Large intestine (tissue), 12 donors: ENCODE measurements around the gene AMELY. TPM values are rescaled to one million over a fixed set of nuclear protein-coding genes. Genes with fewer than 3 reads are reported as not detected.

Experiments
- DNase-seq, 2 donors: peaks; one replicate each; pipeline versions ENCODE4 v3.0.0 to v3.0.0-alpha.2; 2013
- H3K27ac ChIP-seq: one replicate; pipeline ENCODE4 v1.5.1; 2013; ENCODE audit warnings: low read length
- H3K27me3 ChIP-seq: 2 replicates; pipeline ENCODE4 v1.6.1; 2013; ENCODE audit warnings: low read length; ENCODE audit not compliant: control insufficient read depth, insufficient read depth
- H3K36me3 ChIP-seq: 2 replicates; pipeline ENCODE4 v1.6.1; 2013; ENCODE audit warnings: low read length; ENCODE audit not compliant: control insufficient read depth, insufficient read depth
- H3K4me1 ChIP-seq: one replicate; pipeline ENCODE4 v1.6.1; 2013; ENCODE audit warnings: low read length; ENCODE audit not compliant: control insufficient read depth, insufficient read depth
- H3K4me3 ChIP-seq: one replicate; pipeline ENCODE4 v1.5.1; 2013; ENCODE audit warnings: low read length
- H3K9me3 ChIP-seq: one replicate; pipeline ENCODE4 v1.6.1; 2013; ENCODE audit warnings: mild to moderate bottlenecking, low read depth, low read length, moderate library complexity; ENCODE audit not compliant: control insufficient read depth
- WGBS: methylation state at CpG from one replicate; pipeline ENCODE4 v1.1.5; 2013; ENCODE audit warnings: low lambda C conversion rate; ENCODE audit not compliant: insufficient coverage; 5-methylcytosine and 5-hydroxymethylcytosine counted together
- long read RNA-seq, 11 donors: transcript quantifications; one replicate each; lab custom pipeline, GENCODE V29; 2026
- polyA plus RNA-seq: library from polyadenylated mRNA; unstranded; fragments of 120-200 nt; gene quantifications from one replicate; pipeline ENCODE4 v1.2.1, GENCODE V29; 2013

Gene AMELY, protein sequence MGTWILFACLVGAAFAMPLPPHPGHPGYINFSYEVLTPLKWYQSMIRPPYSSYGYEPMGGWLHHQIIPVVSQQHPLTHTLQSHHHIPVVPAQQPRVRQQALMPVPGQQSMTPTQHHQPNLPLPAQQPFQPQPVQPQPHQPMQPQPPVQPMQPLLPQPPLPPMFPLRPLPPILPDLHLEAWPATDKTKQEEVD
- polyA plus RNA-seq = not detected
- long read RNA-seq, donor 1 = 0 reads
- long read RNA-seq, donor 2 = 0 reads
- long read RNA-seq, donor 3 = 0 reads
- long read RNA-seq, donor 4 = 0 reads
- long read RNA-seq, donor 5 = 0 reads
- long read RNA-seq, donor 6 = 0 reads
- long read RNA-seq, donor 7 = 0 reads
- long read RNA-seq, donor 8 = 0 reads
- long read RNA-seq, donor 9 = 0 reads
- long read RNA-seq, donor 10 = 0 reads
- long read RNA-seq, donor 11 = 0 reads

DNA sequence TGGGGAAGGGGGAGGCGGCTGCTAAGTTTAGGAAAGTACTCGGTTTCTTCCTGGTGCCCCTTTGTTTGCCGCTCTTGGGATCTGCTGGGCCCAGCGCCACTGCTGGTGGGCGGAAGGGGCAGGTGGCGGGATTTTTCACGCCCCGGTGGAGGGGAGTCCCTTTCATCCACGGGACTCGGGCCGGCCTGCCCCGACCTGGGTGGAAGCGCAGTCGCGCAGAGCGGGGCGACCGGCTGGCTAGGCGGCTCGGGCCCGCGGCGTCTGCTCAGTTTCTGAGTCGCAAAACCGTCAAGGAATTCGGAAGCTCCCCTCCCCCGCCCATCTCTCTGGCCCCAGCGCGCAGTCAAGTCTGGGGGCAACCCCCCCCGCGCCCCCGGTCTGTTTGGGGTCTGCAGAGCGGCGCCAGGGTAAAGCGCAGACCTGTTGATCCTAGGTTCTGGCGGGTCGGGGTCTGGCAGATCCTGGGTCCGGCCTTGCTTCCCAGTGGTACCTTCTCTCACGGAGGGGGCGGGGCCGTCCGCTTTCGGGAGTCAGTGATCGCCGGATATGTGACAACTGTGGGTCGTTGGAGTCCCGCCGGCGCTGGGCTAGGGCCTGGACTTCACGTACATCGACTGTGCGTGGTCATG lies at the start of gene AMELY:
TSS of gene AMELY (minus strand) at position 500 of the 629 bp plus-strand sequence. CDS start 39,144 bp downstream, outside the sequence.
- DNase-seq = peak in 1 of 2 donors; percentile 39
- Histone ChIP-seq H3K9me3 (no peaks in the 10 kb centered on the region), H3K27ac (peak within 1 kb of the TSS; percentile 69), H3K4me1 (no peaks in the 10 kb centered on the region), H3K27me3 (no peaks in the 10 kb centered on the region), H3K36me3 (peaks cover 5% of the 10 kb centered on the region), H3K4me3 (peak within 1 kb of the TSS; percentile 68)
- WGBS = no CpG with 5 or more reads among the region's 52 CpGs

DNA sequence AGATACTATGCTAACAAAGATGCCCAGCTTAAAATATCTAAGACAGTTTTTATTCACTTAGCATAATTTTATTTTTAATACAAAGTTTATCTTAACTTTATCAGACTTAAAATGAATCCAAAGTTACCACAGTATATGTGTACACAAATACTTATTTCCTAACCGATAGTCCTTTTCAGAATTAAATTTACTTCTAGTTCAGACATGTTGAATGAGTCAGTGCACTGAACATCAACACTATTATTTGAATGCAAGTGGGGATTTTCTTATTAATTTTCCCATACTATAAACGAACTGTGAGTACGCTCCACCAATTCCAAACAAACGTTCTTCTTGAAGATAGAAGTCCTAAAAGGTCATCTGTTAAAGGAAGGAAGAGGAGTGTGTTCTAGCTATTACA lies 38.4 kb upstream of the AMELY start:
- Histone ChIP-seq H3K27ac (no peak overlapping the region), H3K9me3 (no peaks in the 10 kb centered on the region), H3K4me3 (no peak overlapping the region), H3K27me3 (no peaks in the 10 kb centered on the region), H3K36me3 (no peaks in the 10 kb centered on the region), H3K4me1 (no peaks in the 10 kb centered on the region)
- no peak for DNase-seq
- WGBS = 91% methylated on average over 4 of the region's 4 CpGs

DNA sequence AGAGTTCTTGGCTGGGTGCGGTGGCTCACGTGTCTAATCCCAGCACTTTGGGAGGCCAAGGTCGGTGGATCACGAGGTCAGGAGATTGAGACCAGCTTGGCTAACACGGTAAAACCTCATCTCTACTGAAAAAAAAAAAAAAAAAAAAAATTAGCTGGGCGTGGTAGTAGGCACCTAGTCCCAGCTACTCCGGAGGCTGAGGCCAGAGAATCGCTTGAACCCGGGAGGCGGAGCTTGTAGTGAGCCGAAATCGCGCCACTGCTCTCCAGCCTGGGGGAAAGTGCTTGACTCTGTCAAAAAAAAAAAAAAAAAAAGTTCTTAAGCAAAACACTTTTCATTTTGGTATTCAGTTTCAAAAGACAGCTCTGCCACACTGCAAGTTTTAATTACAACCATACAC lies 36.8 kb upstream of the AMELY start:
- Histone ChIP-seq H3K36me3 (no peaks in the 10 kb centered on the region), H3K27ac (no peak overlapping the region), H3K4me3 (no peak overlapping the region), H3K4me1 (no peaks in the 10 kb centered on the region), H3K27me3 (no peaks in the 10 kb centered on the region), H3K9me3 (no peaks in the 10 kb centered on the region)
- no peak for DNase-seq
- no CpG with 5 or more reads among the region's 13 CpGs for WGBS

DNA sequence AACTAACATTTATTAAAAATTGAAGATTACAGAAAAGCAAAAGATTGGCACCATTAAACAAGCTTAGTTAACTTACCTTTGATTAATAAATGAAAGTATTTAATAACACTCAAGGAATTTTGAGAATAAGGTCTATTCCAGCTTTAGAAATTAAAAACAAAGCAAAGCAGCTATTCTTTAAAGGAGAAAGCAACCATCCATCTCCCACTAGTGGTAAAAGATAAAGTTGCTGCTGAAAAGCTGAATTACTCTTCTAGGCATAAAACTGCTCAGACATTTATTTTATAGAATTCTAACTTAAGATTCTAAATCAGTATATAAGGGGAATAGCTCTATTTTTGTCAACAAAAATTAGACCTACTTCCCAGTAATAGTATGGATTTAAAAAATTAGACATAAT lies 36.1 kb upstream of the AMELY start:
- no peaks in the 10 kb centered on the region for H3K4me1 ChIP-seq
- DNase-seq = no peak
- H3K4me3 ChIP-seq = no peak overlapping the region
- no peaks in the 10 kb centered on the region for H3K27me3 ChIP-seq
- no peaks in the 10 kb centered on the region for H3K36me3 ChIP-seq
- H3K27ac ChIP-seq = no peak overlapping the region
- H3K9me3 ChIP-seq = no peaks in the 10 kb centered on the region

DNA sequence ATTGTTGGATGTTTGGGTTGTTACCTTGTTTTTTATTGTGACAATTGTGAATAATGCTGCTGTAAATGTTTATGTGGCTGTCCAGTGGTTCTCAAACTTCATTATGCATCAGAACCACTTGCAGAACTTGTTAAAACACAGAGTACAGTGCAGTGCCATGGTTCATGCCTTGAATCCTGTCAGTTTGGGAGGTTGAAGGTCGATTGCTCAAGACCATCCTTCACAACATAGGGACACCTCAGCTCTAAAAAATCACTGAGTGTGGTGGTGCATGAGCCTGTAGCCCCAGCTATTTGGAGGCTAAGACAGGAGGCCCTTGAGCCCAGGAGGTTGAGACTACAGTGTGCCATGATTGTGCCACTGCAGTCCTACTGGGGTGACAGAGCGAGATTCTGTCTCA lies 23.9 kb upstream of the AMELY start:
- no peak for DNase-seq
- Histone ChIP-seq H3K27me3 (no peaks in the 10 kb centered on the region), H3K4me1 (no peaks in the 10 kb centered on the region), H3K36me3 (no peaks in the 10 kb centered on the region), H3K27ac (no peak overlapping the region), H3K4me3 (no peak overlapping the region), H3K9me3 (no peaks in the 10 kb centered on the region)
- WGBS = no CpG with 5 or more reads among the region's 2 CpGs

DNA sequence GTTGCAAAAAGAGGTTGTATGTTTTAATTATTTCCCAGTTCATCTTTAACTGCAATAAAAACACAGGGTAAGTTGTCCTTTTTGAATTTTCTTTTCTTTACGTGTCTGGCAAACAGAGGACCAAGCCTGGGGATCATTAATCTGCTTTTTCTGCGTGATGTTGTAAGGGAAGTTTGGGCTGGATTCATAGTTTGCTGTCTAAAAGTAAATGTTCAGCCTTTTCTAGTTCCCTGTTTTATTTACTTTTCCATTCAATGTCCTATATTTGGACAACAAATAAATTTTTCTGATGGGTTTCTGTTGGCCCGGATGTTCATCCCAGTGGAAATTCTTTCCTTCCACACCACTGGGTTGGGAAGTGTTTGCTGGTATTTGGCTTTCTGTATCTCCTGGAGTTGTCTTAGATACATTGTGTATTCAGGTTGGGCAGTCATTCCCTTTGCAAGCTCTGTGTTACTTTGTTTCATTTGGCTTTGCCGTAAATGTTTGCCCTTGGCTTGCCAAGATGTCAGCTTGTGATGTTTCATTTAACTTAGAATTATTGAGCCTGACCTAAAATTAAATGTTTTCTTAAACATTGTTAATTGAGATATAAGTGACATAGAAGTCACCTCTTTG lies 20.3 kb upstream of the AMELY start:
- DNase-seq = no peak
- Histone ChIP-seq H3K27ac (no peak overlapping the region), H3K9me3 (no peaks in the 10 kb centered on the region), H3K4me1 (no peaks in the 10 kb centered on the region), H3K27me3 (no peaks in the 10 kb centered on the region), H3K4me3 (no peak overlapping the region), H3K36me3 (no peaks in the 10 kb centered on the region)
- no CpG with 5 or more reads among the region's 4 CpGs for WGBS

DNA sequence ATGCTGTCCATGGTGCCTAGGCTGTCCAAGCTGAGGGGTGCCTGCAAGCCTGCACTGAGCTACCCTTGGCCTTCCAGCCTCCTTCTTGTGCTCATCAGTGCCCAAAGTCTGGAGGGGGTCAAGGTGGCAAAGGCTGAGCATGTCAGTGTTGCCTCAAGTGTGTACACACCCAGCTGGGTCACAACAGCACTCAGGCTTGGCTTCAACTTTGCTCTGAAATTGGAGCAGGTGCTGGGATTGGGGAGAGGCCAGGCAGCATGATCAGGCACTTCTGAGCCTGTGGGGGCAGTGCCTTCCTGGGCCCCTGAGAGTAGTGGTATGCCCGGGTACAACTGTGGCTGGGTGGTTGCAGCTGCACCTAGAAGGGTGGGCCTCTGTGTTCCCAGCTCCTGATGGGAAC lies 17.7 kb upstream of the AMELY start:
- Histone ChIP-seq H3K4me1 (no peaks in the 10 kb centered on the region), H3K36me3 (no peaks in the 10 kb centered on the region), H3K9me3 (no peaks in the 10 kb centered on the region), H3K27me3 (no peaks in the 10 kb centered on the region), H3K4me3 (no peak overlapping the region), H3K27ac (no peak overlapping the region)
- no CpG with 5 or more reads among the region's 1 CpG for WGBS
- DNase-seq = no peak

DNA sequence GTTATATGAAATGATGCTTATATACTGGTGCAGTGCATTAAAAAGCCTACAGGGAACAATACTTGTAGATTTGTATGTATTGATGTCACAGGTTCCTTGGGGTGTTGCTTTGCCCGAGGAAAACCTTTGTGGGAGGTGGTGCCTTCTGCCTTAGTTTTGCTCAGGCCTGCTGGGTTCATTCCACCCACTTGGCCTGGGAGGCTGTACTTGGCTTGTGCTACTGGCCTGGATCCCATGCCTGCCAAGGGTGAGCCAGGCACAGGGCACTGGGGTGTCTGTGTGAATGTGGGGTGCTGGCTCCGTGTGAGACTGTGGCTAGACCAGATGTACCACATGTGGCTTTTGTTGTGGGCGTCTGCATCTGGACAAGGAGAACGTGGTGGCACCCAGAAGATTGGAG lies 16.7 kb upstream of the AMELY start:
- no peaks in the 10 kb centered on the region for H3K27me3 ChIP-seq
- H3K9me3 ChIP-seq = no peaks in the 10 kb centered on the region
- no peak overlapping the region for H3K4me3 ChIP-seq
- no peak for DNase-seq
- H3K27ac ChIP-seq = no peak overlapping the region
- H3K36me3 ChIP-seq = no peaks in the 10 kb centered on the region
- no CpG with 5 or more reads among the region's 4 CpGs for WGBS
- no peaks in the 10 kb centered on the region for H3K4me1 ChIP-seq

DNA sequence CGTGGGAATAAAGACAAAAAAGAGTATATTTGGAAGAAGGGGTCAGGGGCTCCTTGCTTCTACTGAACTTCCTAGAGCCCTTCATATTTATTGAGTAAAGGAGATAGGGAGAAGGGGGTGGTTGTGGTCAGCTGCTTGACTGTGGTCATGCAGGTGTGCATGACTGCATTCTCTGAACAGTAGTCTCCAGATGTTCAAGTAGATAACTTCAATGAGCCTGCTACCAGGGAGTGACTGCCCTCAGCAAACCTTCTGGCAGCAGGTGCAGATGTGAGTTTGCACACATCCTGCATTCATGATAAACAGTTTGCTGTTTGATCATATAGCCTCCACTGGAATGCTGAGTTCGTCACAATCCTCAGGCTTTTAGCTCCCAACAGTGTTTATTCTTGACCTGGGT lies 9.5 kb upstream of the AMELY start:
- Histone ChIP-seq H3K9me3 (no peaks in the 10 kb centered on the region), H3K4me1 (no peaks in the 10 kb centered on the region), H3K4me3 (no peak overlapping the region), H3K27me3 (no peaks in the 10 kb centered on the region), H3K36me3 (peaks cover 4% of the 10 kb centered on the region), H3K27ac (no peak overlapping the region)
- no CpG with 5 or more reads among the region's 2 CpGs for WGBS
- no peak for DNase-seq

DNA sequence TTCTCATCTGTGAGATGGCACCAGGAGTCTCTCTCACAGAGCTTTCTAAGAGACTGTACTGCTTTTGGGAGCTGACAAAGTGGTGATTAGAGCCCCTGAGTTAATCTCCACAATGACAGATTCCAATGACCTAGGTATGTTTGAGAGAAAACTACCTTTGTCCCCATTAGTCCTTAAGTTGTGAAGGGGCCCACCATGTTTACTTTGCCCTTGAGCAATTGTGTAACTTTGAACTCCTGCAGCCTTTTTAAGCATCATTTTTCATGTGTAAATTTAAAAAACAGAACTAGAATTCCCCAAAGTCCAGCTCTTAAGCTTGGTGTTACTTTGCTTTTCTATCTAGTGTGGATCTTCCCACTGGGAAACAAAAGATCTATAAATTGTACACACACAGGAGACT lies 1.8 kb upstream of the AMELY start:
- H3K9me3 ChIP-seq = no peaks in the 10 kb centered on the region
- no peaks in the 10 kb centered on the region for H3K27me3 ChIP-seq
- peak in 1 of 2 donors; percentile 48 for DNase-seq
- H3K36me3 ChIP-seq = peaks cover 8% of the 10 kb centered on the region
- no peak overlapping the region for H3K27ac ChIP-seq
- no peak overlapping the region for H3K4me3 ChIP-seq
- H3K4me1 ChIP-seq = no peaks in the 10 kb centered on the region
